ENCODE measurements around the gene TFF3. TPM values are rescaled to one million over a fixed set of nuclear protein-coding genes. Genes with fewer than 3 reads are reported as not detected.

Gene TFF3
- total RNA-seq, 1 donor from 2014 or later: 31.9 TPM

DNA sequence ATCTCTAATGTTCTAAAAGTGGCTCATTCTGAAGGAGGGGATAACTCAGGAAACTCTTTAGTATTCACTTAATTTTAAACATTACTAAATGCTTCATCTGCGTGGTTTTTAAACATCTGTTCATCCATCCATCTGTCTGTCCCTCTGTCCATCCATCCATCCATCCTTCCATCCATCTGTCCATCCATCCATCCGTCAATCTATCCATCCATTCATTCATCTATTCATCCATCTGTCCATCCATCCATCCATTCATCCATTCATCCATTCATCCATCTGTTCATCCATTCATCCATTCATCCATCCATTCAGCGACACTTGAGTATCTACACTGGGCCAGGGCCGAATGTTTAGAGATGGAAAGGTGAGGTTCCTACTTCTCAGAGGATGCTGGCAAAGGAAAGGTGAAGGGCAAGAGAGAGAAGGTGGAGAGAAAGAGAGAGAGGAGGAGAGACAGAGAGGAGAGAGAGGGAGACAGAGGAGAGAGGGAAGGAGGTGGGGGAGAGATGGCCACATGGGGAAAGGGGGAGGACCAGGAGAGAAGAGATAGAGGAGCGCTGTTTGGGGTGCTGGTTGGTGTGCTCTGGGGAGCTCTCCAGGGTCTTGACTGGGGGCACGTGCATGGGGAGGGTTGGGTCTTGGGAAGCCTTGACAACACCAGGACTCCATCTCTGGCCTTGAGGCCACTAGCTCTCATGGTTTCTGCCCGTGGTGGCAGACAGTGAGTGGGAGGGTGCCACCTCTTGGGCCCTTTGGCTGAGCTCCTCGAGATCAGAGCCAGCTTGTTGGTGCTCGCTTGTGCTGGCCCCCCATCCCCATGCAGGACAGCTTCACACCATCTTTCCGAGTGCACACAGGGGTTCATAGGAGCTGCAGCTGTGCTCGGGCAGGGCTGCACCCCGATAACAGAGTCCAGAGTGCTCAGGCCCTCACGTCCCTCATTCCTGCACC lies 50.7 kb downstream of the TFF3 start:
- TF ChIP-seq POLR2A (IDR thresholded peaks at IDR 0.05): no peak
- no peak for TF ChIP-seq POLR2AphosphoS5 (IDR thresholded peaks at IDR 0.05; ENCODE audit: insufficient read depth in 1 of 2, low read depth in 1 of 2)
- TF ChIP-seq, protein P1, sequence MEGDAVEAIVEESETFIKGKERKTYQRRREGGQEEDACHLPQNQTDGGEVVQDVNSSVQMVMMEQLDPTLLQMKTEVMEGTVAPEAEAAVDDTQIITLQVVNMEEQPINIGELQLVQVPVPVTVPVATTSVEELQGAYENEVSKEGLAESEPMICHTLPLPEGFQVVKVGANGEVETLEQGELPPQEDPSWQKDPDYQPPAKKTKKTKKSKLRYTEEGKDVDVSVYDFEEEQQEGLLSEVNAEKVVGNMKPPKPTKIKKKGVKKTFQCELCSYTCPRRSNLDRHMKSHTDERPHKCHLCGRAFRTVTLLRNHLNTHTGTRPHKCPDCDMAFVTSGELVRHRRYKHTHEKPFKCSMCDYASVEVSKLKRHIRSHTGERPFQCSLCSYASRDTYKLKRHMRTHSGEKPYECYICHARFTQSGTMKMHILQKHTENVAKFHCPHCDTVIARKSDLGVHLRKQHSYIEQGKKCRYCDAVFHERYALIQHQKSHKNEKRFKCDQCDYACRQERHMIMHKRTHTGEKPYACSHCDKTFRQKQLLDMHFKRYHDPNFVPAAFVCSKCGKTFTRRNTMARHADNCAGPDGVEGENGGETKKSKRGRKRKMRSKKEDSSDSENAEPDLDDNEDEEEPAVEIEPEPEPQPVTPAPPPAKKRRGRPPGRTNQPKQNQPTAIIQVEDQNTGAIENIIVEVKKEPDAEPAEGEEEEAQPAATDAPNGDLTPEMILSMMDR (IDR thresholded peaks at IDR 0.05): no peak
- Histone ChIP-seq H3K27ac (no peak overlapping the region), H3K4me3 (no peak overlapping the region), H3K27me3 (no peaks in the 10 kb centered on the region), H3K4me1 (peaks cover 12% of the 10 kb centered on the region), H3K9me3 (no peaks in the 10 kb centered on the region), H3K36me3 (no peaks in the 10 kb centered on the region)
- no peak for DNase-seq (ENCODE audit: extremely low spot score in 2 of 2)
- intact Hi-C loops (cut with DNase I): loop anchor here (10.0 kb wide), 1 partner anchor 120 kb away; no protein-coding TSS in a partner anchor

DNA sequence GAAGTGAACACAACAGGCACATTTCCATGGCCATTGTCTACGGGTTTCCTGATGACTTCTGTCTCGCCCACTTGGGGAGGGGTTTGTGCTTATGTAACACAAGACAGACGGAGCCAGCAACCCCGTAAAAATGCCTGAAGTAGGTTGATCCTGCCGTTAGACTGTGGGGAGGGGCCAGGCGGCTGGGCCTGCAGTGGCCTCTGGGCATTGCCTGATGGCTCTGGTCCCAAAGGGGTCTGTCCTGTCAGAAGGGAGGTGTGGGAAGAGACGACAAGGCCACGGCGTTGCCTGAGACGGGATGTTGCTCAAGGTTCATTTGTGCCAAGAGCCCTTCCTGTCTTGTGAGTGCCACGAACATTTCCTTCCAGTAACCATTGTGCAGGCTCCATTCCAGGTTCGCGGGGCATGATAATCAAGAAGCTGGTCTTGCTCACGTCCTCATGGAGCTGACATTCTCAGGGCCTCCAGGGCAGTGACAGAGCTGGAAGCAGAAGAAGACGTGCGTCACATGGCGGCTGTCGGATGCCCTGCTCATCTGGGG lies 51.5 kb downstream of the TFF3 start:
- H3K4me3 ChIP-seq: no peak overlapping the region
- peak; percentile 26 to 74 for TF ChIP-seq POLR2AphosphoS5 (IDR thresholded peaks at IDR 0.05; ENCODE audit: insufficient read depth in 1 of 2, low read depth in 1 of 2)
- TF ChIP-seq POLR2A (IDR thresholded peaks at IDR 0.05): no peak
- TF ChIP-seq, protein P1 (IDR thresholded peaks at IDR 0.05): no peak
- peaks cover 12% of the 10 kb centered on the region for H3K4me1 ChIP-seq
- H3K36me3 ChIP-seq: no peaks in the 10 kb centered on the region
- intact Hi-C loops (cut with DNase I): loop anchor here (10.0 kb wide), 1 partner anchor 119 kb away; no protein-coding TSS in a partner anchor
- no peaks in the 10 kb centered on the region for H3K9me3 ChIP-seq
- H3K27ac ChIP-seq: peak overlapping the region; percentile 20
- no peaks in the 10 kb centered on the region for H3K27me3 ChIP-seq
- no peak for DNase-seq (ENCODE audit: extremely low spot score in 2 of 2)

DNA sequence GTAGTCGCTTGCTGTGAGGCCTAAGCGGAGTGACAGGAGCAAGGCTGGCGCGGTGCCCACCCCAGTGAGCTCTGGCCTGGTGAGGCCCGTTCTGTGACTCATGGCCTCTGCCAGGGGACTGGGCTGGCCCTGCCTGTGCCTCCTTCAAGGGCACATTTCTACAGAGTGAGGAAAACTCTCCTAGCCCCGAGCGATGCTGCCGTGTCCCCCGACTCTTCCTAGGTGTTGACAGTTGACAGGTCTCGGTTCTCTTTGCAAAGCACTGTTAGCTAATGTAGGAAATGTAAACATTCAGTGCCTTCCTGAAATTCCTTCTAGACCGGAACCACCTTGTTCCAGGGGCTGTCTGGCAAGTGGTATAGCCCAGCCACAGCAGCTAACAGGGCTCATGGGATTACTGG lies 52.4 kb downstream of the TFF3 start:
- Histone ChIP-seq H3K27ac (peak overlapping the region; percentile 20), H3K4me1 (peaks cover 12% of the 10 kb centered on the region), H3K27me3 (no peaks in the 10 kb centered on the region), H3K9me3 (no peaks in the 10 kb centered on the region), H3K36me3 (no peaks in the 10 kb centered on the region), H3K4me3 (no peak overlapping the region)
- intact Hi-C loops (cut with DNase I): loop anchor here (10.0 kb wide), 1 partner anchor 118 kb away; no protein-coding TSS in a partner anchor
- no peak for DNase-seq (ENCODE audit: extremely low spot score in 2 of 2)
- TF ChIP-seq POLR2AphosphoS5 (IDR thresholded peaks at IDR 0.05; ENCODE audit: insufficient read depth in 1 of 2, low read depth in 1 of 2): no peak
- TF ChIP-seq, protein P1 (IDR thresholded peaks at IDR 0.05): no peak
- TF ChIP-seq POLR2A (IDR thresholded peaks at IDR 0.05): no peak

DNA sequence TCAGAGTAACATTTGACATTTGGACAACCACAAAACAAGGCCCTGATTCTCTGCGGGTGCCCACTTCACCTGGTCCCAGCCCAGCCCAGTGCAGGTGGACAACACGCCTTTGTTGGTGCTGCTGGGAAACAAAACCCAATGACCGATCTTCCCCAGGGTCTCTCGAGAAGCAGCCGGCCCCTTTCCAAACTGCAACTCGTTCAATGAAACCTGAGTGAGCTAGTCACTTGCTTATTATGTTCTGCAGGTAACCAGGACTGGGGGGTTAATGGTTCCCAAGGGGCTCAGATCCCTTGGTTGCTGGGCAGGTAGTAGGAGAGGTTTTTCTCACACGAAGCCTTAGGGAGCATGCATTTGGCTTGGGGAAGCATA lies 53.4 kb downstream of the TFF3 start:
- no peak overlapping the region for H3K27ac ChIP-seq
- intact Hi-C loops (cut with DNase I): loop anchor here (10.0 kb wide), 1 partner anchor 117 kb away; no protein-coding TSS in a partner anchor
- H3K4me3 ChIP-seq: peak overlapping the region in 1 of 2 donors; percentile 28
- H3K9me3 ChIP-seq: no peaks in the 10 kb centered on the region
- H3K4me1 ChIP-seq: peaks cover 12% of the 10 kb centered on the region
- TF ChIP-seq, protein P1 (IDR thresholded peaks at IDR 0.05): no peak
- TF ChIP-seq POLR2AphosphoS5 (IDR thresholded peaks at IDR 0.05; ENCODE audit: insufficient read depth in 1 of 2, low read depth in 1 of 2): no peak
- no peak for TF ChIP-seq POLR2A (IDR thresholded peaks at IDR 0.05)
- no peaks in the 10 kb centered on the region for H3K36me3 ChIP-seq
- no peak for DNase-seq (ENCODE audit: extremely low spot score in 2 of 2)
- H3K27me3 ChIP-seq: no peaks in the 10 kb centered on the region

Other genes starting within 250 kb of the TFF3 start
- gene UMODL1, start 244.1 kb downstream of the TFF3 start, total RNA-seq: not detected
- gene ABCG1, start 96.3 kb downstream of the TFF3 start, total RNA-seq: 18.7 TPM
- gene TFF2, start 35.6 kb upstream of the TFF3 start, total RNA-seq: not detected
- gene TFF1, start 51.1 kb upstream of the TFF3 start, total RNA-seq: not detected
- gene TMPRSS3, start 80.6 kb upstream of the TFF3 start, total RNA-seq: 0.25 TPM
- 6.4 TPM for gene UBASH3A, start 88.5 kb upstream of the TFF3 start, total RNA-seq
- not detected for gene RSPH1, start 180.8 kb upstream of the TFF3 start, total RNA-seq
- 11.8 TPM for gene SLC37A1, start 198.4 kb upstream of the TFF3 start, total RNA-seq